GM18517 (cell line): Measurements from ENCODE around the gene DAAM2.

ENCODE experiments used
- ATAC-seq: cut with Tn5 transposase; IDR thresholded peaks from one replicate; pipeline ENCODE4 v1.9.1; 2021; ENCODE audit warnings: mild to moderate bottlenecking, moderate library complexity; ENCODE audit not compliant: unreplicated experiment

Gene DAAM2

GRCh38 chr6:39786649-39787048 lies 5.5 kb upstream of the DAAM2 start:
- no peak for ATAC-seq

- no peak for ATAC-seq
Observed at GRCh38 chr6:39787322-39787721, 4.9 kb upstream of the DAAM2 start.

GRCh38 chr6:39790772-39791171 lies 1.4 kb upstream of the DAAM2 start:
- no peak for ATAC-seq

GRCh38 chr6:39791311-39791710 lies 865 bp upstream of the DAAM2 start:
- no peak for ATAC-seq

GRCh38 chr6:39792540-39793450 lies 619 bp downstream of the DAAM2 start:
- ATAC-seq: no peak

GRCh38 chr6:39793516-39793915 lies 1.3 kb downstream of the DAAM2 start:
- no peak for ATAC-seq

- ATAC-seq: no peak
Observed at GRCh38 chr6:39794231-39794630, 2.1 kb downstream of the DAAM2 start.

GRCh38 chr6:39797751-39798150 lies 5.6 kb downstream of the DAAM2 start:
- no peak for ATAC-seq

- ATAC-seq: no peak
Observed at GRCh38 chr6:39800034-39801032, 8.2 kb downstream of the DAAM2 start.

GRCh38 chr6:39801456-39802251 lies 9.5 kb downstream of the DAAM2 start:
- ATAC-seq: no peak

- no peak for ATAC-seq
Observed at GRCh38 chr6:39803872-39804271, 11.7 kb downstream of the DAAM2 start.

- no peak for ATAC-seq
Observed at GRCh38 chr6:39804466-39805065, 12.4 kb downstream of the DAAM2 start.

- no peak for ATAC-seq
Observed at GRCh38 chr6:39806278-39806677, 14.1 kb downstream of the DAAM2 start.

- ATAC-seq: no peak
Observed at GRCh38 chr6:39808346-39808745, 16.2 kb downstream of the DAAM2 start.

- ATAC-seq: no peak
Observed at GRCh38 chr6:39808964-39809363, 16.8 kb downstream of the DAAM2 start.

GRCh38 chr6:39811835-39812345 lies 19.7 kb downstream of the DAAM2 start:
- no peak for ATAC-seq

- no peak for ATAC-seq
Observed at GRCh38 chr6:39812496-39812852, 20.3 kb downstream of the DAAM2 start.

- peak; percentile 76 for ATAC-seq
Observed at GRCh38 chr6:39812853-39813533, 20.8 kb downstream of the DAAM2 start.

- ATAC-seq: no peak
Observed at GRCh38 chr6:39814236-39814635, 22.1 kb downstream of the DAAM2 start.

- ATAC-seq: no peak
Observed at GRCh38 chr6:39815356-39815755, 23.2 kb downstream of the DAAM2 start.
